Kidney tubule cell (primary cell): ENCODE measurements around the gene SKI.

Experiments used
- DNase-seq: peaks from one replicate; pipeline ENCODE4 v3.0.0-alpha.2; 2018; ENCODE audit warnings: low spot score

Gene SKI

DNA sequence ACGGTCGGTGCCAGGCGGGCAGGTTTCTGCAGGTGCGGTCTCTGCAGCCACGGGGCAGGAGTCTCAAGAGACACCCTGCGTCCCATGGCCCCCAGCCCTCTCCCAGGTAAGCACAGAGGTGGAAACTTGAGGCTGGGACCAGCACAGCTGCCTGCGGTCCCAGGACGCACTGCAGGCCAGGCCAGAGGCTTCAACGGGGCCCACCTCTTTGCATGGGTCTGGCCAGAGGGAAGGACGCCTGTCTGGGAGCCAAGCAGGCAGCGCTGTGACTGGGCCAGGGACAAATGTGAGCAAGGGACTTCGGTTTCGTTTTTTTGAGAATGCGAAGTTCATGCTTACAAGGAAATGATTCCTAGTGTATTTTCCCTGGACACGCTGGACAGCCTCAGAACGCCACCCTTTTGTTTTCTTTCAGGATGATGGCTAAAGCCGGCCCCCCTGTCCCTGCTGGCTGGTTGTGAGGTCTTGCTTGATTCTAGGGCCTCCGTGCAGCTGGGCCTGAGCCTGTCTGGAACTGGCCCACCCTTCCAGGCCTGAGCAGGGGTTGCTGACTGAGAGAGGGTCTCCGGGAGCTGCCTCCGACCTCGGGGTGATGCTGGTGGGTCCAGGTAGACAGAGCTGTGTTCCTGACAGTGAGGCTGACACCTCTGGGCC lies 124.9 kb downstream of the SKI start:
- DNase-seq: no peak

DNA sequence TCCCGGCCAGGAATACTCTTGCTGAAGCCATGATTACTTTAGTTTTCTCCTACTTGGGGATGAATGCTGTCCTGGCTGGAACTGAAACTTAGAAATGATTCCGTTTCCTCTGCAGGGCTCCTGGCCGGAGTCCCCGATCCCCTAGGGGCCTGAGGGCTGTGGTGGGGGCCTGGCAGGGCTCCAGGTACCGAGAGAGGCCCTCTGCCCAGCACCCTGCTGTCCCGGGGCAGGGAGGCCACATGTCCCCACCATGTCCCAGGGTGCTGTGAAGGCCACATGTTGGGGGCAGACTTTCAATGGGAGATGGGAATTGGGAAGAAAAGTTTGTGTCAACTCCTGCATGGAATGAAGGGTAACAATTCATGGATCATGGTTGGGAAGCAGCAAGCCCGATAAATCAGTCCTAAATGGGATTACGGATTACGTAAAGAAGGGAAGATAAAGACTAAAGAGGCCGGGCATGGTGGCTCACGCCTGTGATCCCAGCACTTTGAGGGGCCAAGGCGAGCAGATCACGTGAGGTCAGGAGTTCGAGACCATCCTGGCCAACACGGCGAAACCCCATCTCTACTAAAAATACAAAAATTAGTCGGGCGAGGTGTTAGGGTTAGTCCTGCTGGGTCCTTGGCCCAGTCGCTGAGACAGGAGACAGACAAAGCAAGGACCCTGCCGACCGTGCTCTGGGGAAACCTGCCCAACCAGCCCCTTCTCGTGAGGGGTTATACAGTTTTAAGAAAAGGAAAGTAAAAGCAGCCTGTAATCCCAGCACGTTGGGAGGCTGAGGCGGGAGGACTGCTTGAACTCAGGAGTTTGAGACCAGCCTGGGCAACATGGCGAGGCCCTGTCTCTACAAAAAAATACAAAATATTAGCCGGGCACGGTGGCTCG lies 125.7 kb downstream of the SKI start:
- no peak for DNase-seq

GRCh38 chr1:2354511-2355372 lies 126.6 kb downstream of the SKI start:
- no peak for DNase-seq

DNA sequence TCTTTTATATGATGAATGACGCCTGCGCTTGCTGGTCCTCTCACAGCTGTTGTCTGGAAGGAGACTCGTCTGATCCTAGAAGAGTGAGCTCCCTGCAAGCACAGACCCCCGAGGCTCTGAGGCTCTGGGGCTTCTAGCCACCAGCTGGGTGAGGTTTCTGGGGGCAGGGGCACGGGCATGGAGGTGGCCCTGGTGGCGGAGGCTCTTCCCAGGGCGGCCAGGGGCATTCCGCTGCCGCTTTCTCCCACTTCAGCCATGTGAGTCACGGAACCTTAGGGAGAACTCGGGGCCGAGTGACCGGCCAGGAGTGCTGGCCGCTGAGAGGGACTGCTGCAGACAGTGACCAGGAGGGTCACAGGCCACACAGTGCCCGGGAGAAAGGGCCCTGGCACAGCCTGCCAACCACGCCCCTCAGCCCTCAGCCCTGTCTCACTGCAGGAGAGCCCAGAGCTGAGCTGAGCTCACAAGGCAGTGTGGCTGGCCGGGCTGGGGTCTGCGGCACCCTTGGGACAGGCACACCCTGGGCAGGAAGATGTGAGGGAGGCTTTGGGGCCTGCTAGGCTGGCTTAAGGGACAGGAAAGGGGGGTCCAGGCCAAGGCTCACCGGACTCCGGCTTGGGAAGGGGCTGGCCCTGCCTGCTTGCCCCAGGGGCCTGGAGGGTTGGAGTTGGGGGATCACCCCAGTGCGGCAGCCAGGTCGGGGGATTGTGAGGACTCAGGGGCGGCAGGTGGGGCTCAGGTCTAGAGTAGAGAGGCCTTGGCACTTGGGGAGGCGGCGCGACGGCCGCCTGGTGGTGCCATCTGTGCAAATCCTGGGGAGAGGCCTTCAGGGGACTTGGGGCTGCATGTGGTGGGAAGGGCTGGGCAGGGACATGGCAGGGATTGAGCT lies 127.5 kb downstream of the SKI start:
- DNase-seq: no peak

DNA sequence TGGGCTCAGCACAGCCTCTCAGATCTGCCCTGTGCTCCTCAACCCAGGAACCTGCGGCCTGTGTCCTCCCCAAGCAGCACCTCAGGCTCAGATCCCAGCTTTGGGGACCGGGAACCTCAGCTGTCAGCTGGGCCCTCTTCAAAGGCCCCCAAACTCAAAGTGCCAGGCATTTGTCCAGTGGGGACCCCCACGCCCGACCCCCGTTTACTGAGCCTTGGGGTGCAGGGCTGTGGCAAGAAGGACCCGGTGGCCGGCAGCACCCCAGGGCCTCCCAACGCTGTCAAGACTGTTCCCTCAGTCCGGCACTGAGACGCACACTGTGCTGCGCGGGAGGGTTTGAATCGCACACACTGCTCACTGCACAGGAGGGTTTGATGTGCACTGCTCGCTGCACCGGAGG lies 128.3 kb downstream of the SKI start:
- DNase-seq: no peak

GRCh38 chr1:2356911-2357845 lies 129.1 kb downstream of the SKI start:
- no peak for DNase-seq

DNA sequence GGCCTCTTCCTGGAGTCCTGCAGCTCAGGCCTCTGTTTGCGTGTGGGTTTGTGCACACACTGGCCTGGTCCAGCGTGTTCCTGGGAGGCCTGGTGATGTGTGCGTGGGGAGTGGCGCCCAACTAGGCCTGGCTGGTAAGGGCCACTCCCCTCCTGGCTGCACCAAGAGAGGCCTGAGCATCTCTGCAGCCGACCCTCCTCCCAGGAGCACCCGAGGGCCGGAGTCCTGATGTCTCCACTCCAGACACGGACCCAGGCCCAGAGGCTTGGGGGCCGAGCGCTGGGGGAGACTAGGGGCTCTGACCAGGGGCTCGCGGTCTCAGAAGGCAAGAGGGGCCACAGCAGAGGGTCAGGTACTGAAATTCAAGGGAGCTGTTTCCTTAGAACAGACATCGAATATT lies 130.0 kb downstream of the SKI start:
- DNase-seq: no peak

DNA sequence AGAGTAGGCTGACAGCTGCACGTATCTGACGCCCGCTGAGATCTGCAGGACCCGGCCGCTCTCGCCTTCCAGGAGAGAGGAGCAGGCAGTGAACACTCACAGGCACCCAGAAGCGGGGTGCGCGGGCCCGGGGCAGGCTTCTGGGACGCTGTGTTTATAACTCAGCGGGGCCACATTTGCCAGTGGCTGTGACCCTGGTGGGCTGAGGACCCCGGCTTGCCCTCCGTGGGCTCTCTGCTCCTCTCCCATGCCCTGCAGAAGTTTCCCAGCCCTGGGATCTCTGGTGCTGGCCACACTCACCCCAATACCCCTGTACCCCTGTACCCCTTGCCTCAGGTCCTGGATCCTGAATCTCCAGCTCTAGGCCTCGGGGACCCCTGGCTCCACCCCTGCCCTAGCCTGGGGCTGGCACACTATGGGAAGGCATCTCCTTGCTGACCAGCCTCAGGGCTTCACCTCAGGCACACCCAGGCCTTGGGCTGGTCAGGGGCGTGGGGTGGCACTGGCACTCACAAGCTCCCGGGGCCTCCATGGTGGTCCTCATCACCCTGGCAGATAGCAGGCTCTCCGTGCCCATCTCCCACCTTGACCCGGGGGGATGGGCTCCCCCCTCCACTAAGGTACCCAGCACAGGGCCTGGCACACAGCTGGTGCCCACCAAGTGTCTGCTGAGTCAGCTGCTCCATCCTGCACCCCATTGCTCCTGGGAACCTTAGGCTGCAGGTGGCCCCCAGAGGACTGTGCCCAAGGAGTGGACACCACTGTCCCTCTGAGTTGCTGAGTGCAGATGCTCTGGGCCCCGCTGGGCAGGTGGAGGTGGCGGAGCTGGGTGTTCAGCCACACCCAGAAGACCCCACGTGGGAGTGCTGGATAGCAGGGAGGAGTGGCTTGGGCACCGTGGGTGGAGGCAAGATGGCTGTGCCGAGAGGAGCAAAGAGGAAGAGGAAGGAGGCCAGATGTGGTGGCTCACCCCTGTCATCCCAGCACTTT lies 130.8 kb downstream of the SKI start:
- DNase-seq: no peak
